PFSK-1 (cell line): Measurements from ENCODE around the gene CALD1.

ENCODE experiments used
- FOXP2 ChIP-seq: optimal IDR thresholded peaks from 2 replicates; pipeline ENCODE3; 2011; ENCODE audit warnings: borderline replicate concordance, control low read depth, inconsistent platforms; ENCODE audit not compliant: insufficient read depth; ENCODE audit errors: extremely low read length, extremely low read depth
- POLR2AphosphoS5 ChIP-seq: IDR thresholded peaks from 2 replicates; pipeline ENCODE4 v1.6.1; 2012; ENCODE audit warnings: low read depth, mild to moderate bottlenecking, control low read depth, low read length, moderate library complexity
- REST ChIP-seq, 2 experiments: IDR thresholded peaks; 2 replicates each; pipeline versions ENCODE4 v1.6.1 to v1.8.0; 2011 to 2012; ENCODE audit warnings: low read depth in 2 of 2, low read length in 2 of 2, control low read depth in 1 of 2, inconsistent platforms in 1 of 2, mild to moderate bottlenecking in 1 of 2, moderate library complexity in 1 of 2; ENCODE audit not compliant: insufficient read depth in 1 of 2
- SIN3A ChIP-seq: IDR thresholded peaks from 2 replicates; pipeline ENCODE4 v1.6.1; 2012; ENCODE audit warnings: mild to moderate bottlenecking, low read length, moderate library complexity, borderline replicate concordance; ENCODE audit not compliant: insufficient read depth
- TAF1 ChIP-seq: IDR thresholded peaks from 2 replicates; pipeline ENCODE4 v1.6.1; 2012; ENCODE audit warnings: low read length, control low read depth, borderline replicate concordance; ENCODE audit not compliant: insufficient read depth

CALD1 gene

GRCh38 chr7:134802762-134803161, 23.3 kb downstream of the CALD1 start:
- TF ChIP-seq REST (IDR thresholded peaks at IDR 0.05; ENCODE audit: insufficient read depth in 1 of 2, low read depth in 2 of 2, low read length in 2 of 2) (no peak), FOXP2 (no peak), TAF1 (no peak), POLR2AphosphoS5 (no peak), SIN3A (no peak)

GRCh38 chr7:134804351-134804750, 24.9 kb downstream of the CALD1 start:
- TF ChIP-seq POLR2AphosphoS5 (no peak), FOXP2 (no peak), REST (IDR thresholded peaks at IDR 0.05; ENCODE audit: insufficient read depth in 1 of 2, low read depth in 2 of 2, low read length in 2 of 2) (no peak), TAF1 (no peak), SIN3A (no peak)

- TF ChIP-seq POLR2AphosphoS5 (no peak), FOXP2 (no peak), SIN3A (no peak), TAF1 (no peak), REST (IDR thresholded peaks at IDR 0.05; ENCODE audit: insufficient read depth in 1 of 2, low read depth in 2 of 2, low read length in 2 of 2) (no peak)
Observed at GRCh38 chr7:134804854-134805253, 25.4 kb downstream of the CALD1 start.

GRCh38 chr7:134806197-134806596, 26.8 kb downstream of the CALD1 start:
- TF ChIP-seq SIN3A (no peak), FOXP2 (no peak), TAF1 (no peak), POLR2AphosphoS5 (no peak), REST (IDR thresholded peaks at IDR 0.05; ENCODE audit: insufficient read depth in 1 of 2, low read depth in 2 of 2, low read length in 2 of 2) (no peak)

GRCh38 chr7:134809616-134810015, 30.2 kb downstream of the CALD1 start:
- TF ChIP-seq REST (IDR thresholded peaks at IDR 0.05; ENCODE audit: insufficient read depth in 1 of 2, low read depth in 2 of 2, low read length in 2 of 2), result no peak
- no peak for TF ChIP-seq SIN3A
- TF ChIP-seq TAF1, result no peak
- TF ChIP-seq POLR2AphosphoS5, result no peak
- TF ChIP-seq FOXP2, result no peak
